CD4-positive, alpha-beta T cell treated with Interferon gamma for 1 hour (primary cell): ENCODE measurements around the gene TMEM151A.
A peak's percentile ranks its signal among the peaks of the same experiment; 100 is the strongest.

Experiments
- DNase-seq: peaks from one replicate; pipeline ENCODE4 v3.0.0-alpha.2; 2020

The TMEM151A gene

GRCh38 chr11:66325263-66325671, 33.6 kb downstream of the TMEM151A start:
- DNase-seq = no peak

GRCh38 chr11:66326261-66327111, 34.8 kb downstream of the TMEM151A start:
- peak; percentile 22 for DNase-seq

DNA sequence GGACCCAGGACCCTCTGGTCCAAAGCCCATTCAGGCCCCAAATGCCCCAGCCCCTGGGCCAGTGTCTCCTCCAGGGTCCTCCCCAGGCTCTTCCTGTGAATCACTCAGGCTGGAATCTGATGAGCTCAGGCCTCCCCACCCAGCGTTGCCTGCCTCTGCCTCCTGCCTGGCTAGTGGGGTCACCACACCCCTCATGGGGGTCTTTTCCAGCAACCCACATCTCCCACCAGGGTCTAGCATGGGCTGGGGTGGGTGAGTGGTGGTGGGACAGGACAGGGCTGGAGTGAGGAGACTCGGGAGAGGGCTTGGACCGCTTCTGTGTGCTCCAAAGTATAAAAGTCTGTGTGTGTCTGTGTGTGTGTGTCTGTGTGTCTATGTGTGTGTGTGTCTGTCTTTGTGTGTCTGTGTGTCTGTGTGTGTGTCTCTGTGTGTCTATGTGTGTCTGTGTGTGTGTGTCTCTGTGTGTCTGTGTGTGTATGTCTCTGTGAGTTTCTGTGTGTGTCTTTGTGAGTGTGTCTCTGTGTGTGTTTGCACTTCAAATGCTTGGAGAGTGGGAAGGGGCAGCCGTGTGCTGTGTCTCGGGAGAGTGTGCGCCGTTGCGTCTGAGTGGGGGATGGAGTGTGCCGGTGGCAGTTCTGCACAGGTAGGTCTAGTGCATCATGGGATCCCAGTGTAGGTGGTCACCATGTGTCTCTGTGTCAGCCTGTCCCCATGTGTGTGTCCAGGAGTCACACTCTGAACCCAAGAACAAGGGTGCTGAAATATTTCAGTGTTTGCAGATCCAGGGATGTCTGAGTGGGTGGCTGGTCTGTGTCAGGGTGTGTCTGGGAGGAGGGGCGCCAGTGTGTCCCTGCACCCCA, 35.7 kb downstream of the TMEM151A start:
- no peak for DNase-seq

- peak; percentile 59 for DNase-seq
These were observed 36.3 kb downstream of the TMEM151A start for GRCh38 chr11:66328031-66328301.

GRCh38 chr11:66328302-66329144, 36.8 kb downstream of the TMEM151A start:
- DNase-seq = peak; percentile 81

DNA sequence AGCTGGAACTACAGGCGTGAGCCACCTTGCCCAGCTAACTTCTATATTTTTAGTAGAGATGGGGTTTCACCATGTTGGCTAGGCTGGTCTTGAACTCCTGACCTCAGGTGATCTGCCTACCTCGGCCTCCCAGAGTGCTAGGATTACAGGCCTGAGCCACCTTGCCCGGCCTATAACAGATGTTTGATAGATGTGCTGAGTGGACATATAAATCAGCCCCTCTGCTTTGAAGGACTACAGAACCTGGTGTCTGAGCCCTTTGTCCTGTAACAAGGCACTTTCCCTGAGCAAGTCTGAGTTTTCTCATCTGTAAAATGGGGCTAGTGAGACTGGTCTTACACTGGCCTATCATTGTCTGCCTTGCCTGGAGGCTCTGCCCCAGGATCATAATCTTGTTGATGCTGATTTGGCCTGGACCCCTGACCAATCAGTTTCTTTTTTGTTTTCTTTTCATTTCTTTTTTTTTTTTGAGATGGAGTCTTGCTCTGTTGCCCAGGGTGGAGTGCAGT, 37.5 kb downstream of the TMEM151A start:
- no peak for DNase-seq

GRCh38 chr11:66330931-66331330, 39.2 kb downstream of the TMEM151A start:
- no peak for DNase-seq

GRCh38 chr11:66331542-66332370, 40.1 kb downstream of the TMEM151A start:
- no peak for DNase-seq

- DNase-seq = no peak
These were observed 40.9 kb downstream of the TMEM151A start for GRCh38 chr11:66332371-66333219.

GRCh38 chr11:66333220-66333877, 41.7 kb downstream of the TMEM151A start:
- DNase-seq = no peak

GRCh38 chr11:66333896-66334604, 42.4 kb downstream of the TMEM151A start:
- DNase-seq = no peak

DNA sequence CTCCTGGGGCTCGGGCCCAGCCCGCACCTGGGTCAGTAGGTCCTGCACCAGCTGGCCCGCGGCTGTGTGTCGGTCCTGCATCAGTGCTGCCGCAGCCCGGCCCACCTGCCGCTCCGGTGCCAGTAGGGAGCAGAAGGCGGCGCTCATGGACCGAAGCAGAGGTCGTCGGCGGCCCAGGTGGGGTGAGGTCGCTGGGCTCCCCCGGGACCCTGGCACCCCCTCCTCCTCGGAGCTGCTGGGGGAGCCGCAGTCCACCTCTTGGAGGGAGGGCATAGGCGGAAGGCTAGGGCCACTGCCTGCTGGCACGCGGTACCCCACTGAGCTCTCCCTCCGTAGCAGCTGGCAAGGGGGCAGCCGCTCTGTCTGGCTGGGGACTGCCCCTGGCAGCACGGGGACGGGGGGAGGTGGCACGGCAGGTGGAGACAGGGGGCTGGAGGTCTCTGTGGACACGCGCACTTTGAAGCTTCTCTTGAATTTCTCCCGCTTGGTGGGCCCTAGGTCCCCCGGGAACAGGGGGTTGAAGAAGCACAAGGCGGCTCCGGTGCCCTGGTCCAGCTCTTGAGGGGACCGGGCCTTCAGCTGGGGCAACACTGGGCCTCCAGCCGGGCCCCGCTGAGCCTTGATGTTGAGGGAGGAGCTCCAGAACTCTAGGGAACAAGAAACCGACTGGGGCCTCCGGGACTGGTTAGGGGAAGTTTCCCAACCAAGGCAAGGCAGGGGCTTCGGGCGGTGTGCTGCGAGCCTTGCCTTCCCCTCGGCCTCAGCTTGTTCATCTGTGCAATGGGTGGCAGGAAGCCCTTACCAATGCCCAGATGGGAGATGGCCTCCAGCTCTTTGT, 43.1 kb downstream of the TMEM151A start:
- no peak for DNase-seq

DNA sequence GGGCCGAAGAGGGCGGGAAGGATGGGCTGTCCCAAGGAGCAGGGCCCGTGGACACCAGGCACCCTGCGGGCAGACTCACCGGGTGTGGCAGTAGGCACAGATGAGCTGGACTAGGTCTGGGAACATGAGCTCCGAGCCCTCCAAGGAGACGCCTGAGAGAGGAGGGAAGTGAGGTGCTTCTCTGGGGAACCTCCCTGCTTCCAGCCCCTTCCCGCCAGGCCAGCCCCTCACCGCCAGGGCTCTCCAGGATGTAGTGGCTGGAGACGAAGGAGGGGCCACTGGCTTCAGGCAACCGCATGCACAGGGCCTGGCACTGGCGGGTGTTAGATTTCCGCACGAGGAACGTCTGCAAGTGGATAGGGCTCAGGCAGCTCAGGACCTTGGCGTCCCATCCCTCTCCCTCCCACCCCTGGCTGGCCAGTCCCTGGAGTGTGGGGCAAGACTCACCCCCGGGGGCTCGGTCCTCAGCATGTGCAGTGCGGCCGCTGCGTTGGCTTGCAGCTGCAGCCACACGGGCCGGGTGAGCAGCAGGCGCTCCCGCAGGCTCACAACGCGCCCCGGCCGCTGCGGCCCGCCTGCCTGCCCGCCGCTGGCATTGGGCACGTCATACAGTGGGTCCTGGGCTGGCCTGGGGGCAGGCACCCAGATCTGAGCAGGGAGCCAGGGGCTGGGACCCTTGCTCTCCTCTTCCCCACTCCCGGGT, 44.0 kb downstream of the TMEM151A start:
- no peak for DNase-seq

DNA sequence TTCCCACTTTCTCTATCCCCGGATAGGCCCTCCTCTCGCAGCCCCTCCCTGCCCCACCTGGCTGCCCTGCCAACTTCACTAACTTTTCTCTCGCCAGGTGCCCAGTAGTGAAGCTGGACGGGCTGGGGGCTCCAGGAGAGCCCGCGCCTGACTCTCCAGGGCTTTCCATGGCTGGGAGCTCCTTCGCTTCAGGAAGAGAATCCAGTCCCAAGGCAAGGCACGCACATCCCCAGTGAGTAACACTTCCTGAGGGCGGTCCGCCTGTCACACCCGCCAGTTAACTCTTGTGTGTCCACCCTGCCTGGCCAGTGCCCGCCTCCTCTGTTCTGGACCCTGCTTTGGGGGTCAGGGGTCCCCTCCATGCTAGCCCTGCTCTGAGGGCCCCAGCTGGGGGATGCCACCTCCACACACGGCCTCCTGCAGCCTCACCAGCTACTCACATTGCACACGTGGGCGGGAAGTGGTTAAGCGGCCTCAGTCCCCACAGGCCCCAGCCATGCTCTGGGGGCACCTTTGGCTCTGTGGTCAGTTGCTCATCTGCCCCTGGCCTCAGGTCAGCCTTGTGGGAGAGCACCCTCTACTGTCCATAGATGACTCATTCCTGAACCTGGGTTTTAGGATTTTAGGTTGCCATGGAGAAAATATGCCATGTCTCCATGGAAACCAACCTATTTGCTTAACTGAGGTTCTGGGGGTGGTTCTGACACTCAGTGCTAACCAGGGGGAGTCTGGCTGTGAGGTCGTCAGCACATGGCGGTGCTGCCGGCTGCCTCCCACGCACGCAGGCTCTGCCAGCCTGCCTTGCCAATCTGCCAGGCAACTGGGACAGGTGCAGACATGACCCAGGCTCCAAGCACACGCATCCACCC, 44.8 kb downstream of the TMEM151A start, which contains the start of gene RIN1:
TSS of gene RIN1 (minus strand) at position 201 of the 869 bp plus-strand sequence. CDS start at position 169, 32 bp downstream.
- DNase-seq = peak; percentile 61

GRCh38 chr11:66337103-66337899, 45.6 kb downstream of the TMEM151A start:
- no peak for DNase-seq
